Stimulated activated CD8-positive, alpha-beta memory T cell treated with anti-CD3 and anti-CD28 coated beads, Interleukin-7, amount 100 ng/mL, for 4 hours (primary cell): ENCODE results near the gene FUT3.
"Not testable (repeated sequence)": the region's sequence is repeated elsewhere in the genome, so short reads cannot be mapped to it uniquely, and the experiment has no call there.

Experiments
- DNase-seq, 2 donors: peaks; one replicate each; pipeline ENCODE4 v3.0.0-alpha.2; 2020; ENCODE audit warnings: low read depth in 2 of 2

FUT3 gene

DNA sequence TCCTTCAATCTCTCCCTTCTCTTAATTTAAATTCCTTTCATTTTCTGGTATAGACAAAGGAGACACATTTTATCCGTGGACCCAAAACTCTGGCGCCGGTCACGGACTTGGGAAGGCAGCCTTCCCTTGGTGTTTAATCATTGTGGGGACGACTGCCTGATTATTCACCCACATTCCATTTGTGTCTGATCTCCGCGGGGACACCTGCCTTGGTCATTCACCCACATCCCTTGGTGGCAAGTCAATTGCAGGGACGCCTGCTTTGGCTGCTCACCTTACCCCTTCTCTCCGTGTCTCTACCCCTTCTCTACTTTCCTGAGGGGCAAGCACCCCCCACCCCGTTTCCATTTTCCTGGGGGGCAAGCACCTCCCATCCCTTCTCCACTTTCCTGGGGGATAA lies 3.4 kb downstream of the FUT3 start:
- not testable (repeated sequence) for DNase-seq

DNA sequence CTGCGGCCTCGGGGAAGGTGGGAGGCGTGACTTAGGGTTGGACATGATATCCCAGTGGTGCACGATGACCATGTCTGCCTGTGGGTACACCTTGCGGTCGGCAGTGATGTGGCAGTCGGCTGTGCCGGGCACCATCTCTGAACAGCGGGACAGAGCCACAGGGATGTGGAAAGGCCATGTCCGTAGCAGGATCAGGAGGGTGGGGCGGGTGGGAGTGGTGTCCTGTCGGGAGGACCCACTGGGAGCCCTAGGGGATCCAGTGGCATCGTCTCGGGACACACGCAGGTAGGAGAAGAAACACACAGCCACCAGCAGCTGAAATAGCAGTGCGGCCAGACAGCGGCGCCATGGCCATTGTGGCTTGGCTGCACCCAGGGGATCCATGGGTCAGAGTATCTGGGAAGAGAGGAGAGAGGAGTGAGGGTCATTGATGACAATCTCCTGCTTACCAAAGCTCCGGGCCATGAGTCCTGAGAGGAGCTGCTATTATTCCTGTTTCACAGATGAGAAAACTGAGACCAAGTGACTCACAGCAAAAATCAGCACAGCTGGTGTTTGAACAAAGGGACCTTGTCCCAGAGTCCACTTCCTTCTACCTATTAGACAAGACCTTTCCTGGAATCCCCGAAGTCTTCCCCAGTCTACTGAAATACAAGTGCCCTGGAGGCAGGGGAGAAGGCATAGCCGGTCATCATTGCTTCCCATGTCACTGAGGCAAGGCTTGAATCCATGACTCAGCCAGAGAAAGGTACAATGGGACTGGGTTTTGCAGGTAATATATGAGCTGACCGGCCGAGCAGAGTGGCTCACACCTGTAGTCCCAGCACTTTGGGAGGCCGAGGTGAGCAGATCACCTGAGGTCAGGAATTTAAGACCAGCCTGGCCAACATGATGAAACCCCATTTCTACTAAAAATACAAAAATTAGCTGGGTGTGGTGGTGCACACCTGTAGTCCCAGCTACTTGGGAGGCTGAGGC lies 6.5 kb downstream of the FUT3 start:
- DNase-seq, result no peak

DNA sequence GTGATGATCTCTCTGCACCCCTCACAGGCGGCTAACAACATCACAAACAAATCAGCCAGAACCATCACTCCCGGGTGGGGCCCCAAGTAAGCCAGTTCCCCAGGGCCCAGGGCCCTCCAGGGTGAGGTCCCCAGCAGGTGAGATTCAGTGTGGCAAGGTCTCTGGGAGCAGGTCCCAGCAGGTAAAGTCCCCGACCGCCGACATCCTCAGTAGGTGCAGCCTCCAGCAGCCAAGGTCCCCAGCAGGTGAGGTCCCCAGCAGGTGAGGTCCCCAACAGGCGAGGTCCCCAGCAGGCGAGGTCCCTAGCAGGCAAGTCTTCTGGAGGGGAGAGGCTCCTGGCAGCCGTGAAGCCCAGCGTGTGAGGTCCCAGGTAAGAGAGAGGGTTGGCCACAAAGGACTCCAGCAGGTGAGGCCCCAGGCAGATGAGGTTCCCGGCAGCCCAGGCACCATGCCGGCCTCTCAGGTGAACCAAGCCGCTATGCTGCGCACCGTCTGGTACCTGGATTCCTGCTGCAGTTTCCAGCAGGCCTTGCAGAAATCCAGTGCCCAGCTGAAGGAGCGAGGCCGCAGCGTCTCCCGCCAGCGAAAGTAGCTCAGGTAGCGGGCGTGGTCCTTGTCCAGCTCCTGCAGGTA lies 7.8 kb downstream of the FUT3 start:
- DNase-seq, result no peak

GRCh38 chr19:5841735-5842111 lies 9.5 kb downstream of the FUT3 start:
- DNase-seq, result not testable (repeated sequence)

- DNase-seq, result no peak
Observed at GRCh38 chr19:5839065-5840017, 11.9 kb downstream of the FUT3 start, which contains the start of gene FUT6. Gene FUT6, minus strand, starts transcription at chr19:5839702. Its CDS starts 7,135 bp downstream, at chr19:5832567.

DNA sequence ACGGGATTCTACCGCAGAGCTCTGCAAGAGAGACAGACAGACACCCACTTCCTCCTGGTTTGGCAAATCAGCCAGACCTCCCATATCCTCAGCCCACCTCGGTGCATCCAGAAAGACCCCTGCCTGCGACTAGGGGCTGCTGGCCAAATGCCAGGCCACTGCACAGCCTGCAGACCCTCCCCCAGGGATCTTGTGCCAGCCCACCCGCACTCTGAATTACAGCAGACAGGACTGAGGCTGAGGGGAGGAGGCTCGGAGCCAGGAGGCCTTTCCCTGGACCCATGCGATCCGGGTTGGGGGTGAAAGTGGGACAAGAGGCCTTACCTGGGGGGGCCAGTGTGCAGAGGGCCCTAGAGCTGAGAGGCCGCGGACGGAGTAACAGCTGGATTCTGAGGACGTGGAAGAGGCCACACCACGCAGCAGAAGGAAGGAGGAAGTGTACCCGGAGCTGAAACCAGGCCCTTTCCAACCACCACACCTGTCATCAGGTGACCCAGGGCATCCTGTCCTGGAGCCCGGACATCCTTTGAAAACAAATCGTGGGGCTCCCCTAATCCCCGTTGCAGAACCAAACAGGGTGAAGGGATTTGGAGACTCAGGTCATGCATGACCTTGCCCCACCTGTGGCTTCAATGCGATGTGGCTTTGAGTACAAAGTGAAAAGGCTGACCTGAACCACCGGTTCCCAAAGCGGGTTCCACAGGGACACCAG lies 12.7 kb downstream of the FUT3 start:
- DNase-seq, result no peak

DNA sequence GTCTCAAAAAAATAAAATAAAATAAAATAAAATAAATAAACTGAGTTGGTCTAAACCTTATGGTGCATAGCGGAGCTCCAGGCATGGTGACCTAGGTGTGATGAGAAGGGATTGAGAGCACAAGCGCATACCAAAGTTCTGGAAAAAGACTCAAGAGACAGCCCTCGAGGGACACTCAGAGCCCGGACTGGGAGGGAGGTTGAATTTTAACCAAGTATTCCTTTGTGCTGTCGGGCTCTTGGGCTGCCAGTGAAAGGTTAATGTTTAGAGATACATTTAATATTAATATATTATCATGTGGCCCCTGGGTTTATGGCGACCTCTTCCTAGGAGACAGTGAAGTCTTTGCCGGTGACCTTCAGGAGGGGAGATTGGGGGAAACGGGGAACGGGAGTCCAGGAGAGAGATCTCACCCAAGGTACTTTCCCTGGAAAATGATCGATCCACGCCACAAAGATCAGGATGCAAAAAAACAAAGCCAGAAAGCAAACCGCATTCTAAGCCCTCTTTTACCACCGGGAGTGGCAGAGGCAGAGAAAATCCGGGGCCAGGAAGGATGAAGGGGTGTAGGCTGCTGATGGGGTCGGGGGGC lies 13.4 kb downstream of the FUT3 start:
- DNase-seq, result no peak

DNA sequence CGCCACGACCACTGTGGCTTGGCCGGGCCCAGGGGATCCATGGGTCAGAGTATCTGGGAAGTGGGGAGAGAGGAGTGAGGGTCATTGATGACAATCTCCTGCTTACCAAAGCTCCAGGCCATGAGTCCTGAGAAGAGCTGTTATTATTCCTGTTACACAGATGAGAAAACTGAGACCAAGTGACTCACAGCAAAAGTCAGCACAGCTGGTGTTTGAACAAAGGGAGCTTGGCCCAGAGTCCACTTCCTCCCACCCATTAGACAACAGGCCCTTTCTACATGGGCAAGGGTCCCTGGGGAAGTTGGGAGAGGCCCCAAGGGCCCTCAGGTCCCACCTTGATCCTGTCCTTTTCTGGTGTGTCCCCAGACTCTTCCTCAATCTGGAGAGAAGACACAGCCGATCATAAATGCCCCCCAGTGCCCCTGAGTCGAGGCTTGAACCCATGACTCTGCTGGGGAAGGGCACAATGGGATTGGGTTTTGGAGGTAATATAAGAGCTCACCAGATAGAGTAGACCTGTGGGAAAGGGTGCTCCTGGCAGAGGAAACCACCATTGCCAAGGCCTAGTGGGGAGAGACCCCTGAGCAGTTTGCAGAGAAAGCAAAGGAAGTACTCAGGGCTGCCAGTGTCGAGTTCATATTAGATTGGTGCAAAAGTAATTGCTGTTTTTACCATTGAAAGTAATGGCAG lies 18.6 kb downstream of the FUT3 start:
- no peak for DNase-seq

GRCh38 chr19:5832061-5832460 lies 19.2 kb downstream of the FUT3 start:
- DNase-seq, result no peak

- DNase-seq, result no peak
Observed at GRCh38 chr19:5831159-5831558, 20.1 kb downstream of the FUT3 start.

GRCh38 chr19:5829567-5830310 lies 21.5 kb downstream of the FUT3 start:
- DNase-seq, result no peak

DNA sequence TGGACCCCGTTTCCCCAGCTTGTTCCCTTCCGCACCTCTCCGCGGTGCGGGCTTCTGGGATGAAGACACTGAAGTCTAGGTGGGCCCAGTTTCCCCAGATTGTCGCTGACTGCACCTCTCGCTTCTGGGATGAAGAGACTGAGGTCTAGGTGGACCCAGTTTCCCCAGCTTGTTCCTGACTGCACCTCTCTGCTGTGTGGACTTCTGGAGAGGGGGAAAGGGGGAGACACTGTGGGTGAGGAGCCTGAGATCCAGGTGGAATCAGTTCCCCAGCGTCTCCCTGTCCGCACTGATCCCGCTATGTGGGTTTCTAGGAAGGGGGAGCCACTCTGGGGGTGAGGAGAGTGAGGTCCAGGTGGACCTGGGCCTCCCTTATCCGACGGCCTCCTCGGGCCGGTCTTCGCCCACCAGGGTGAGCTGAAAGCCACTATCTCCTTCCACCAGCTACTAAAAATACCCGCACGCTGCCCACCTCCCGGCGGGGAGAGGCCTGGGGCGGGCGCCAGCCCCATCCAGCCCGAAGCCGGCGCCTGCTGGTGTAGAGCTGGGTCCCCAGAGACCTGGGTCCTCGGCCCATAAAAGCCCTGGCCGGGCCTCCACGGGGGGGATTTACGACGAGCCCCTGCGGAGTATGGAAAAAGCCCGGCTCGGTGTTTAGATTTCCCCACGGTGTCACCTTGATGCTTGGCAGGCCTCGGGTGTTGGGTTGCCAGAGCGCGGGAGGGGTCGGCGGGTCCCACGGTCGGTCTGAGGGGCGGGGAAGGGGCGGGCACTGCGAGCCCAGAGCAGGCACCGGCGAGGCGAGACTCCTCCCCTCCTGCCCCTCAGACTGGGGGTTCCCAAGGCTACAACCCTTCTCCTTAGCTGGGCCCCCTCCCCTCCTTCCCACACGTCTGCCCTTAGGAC lies 22.3 kb downstream of the FUT3 start:
- DNase-seq, result peak in 1 of 2 donors; percentile 20

- peak; percentile 83 to 95 for DNase-seq
Observed at GRCh38 chr19:5827891-5828660, 23.2 kb downstream of the FUT3 start.

DNA sequence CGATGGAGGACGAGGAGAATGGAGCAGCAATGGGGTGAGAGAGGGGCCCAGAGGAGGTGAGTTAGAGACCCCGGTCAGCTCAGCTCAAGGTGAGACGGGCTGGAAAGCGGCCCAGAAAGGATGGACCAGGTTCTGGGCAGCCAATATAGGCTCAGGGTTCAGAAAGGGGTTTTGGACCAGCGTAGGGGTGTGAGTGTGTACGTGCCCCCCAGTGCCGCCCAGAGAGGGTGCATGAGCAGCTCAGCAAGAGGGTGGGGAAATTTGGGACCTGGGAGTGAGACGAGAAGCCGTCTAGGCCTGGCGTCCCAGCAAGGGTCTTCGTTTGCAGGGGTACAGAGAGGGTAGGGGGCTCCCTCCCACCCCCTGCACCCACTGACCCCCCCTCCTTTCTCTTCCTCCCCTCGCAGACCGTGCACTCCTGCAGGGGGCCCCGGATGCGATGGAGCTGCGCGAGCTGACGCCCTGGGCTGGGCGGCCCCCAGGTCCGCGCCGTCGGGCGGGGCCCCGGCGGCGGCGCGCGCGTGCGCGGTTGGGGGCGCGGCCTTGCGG lies 23.8 kb downstream of the FUT3 start:
- DNase-seq, result no peak

- no peak for DNase-seq
Observed at GRCh38 chr19:5826531-5827341, 24.5 kb downstream of the FUT3 start.

- DNase-seq, result no peak
Observed at GRCh38 chr19:5825178-5825577, 26.1 kb downstream of the FUT3 start.
